ENCODE data around the gene KRTAP10-8.

DNA sequence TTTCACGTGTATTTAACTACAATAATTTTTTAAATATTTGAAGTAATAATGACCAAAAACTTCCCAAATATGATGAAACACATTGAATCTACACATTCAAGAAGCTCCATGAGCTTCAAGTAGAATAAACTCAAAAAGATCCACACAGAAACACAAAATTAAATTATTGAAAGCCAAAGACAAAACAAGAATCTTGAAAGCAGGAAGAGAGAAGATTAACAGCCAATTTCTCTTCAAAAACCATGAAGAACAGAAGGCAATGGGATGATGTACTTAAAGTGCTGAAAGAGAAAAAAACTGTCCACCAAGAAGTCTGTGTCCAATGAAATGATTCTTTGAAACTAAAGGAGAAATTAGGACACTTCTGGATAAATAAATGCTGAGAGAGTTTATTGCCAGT, 20.2 kb downstream of the KRTAP10-8 start:
- no peak for TF ChIP-seq ZNF274 (IDR thresholded peaks at IDR 0.05; ENCODE audit: low read depth, low read length)
- TF ChIP-seq YY1 (IDR thresholded peaks at IDR 0.05; ENCODE audit: insufficient read depth, insufficient read length): no peak

Data from NT2/D1 (cell line).